Large intestine (tissue), 1 donor: ENCODE results near the gene ECPAS. TPM values are rescaled to one million over a fixed set of nuclear protein-coding genes. Genes with fewer than 3 reads are reported as not detected.

Source experiments
- polyA plus RNA-seq: library from polyadenylated mRNA; unstranded; fragments of 120-200 nt; gene quantifications from one replicate; pipeline ENCODE4 v1.2.1, GENCODE V29; 2013

ECPAS gene
- polyA plus RNA-seq, 1 donor = 70.6 TPM

Other genes starting within 250 kb of the ECPAS start
- not detected for gene OR2K2, start 154.2 kb downstream of the ECPAS start, polyA plus RNA-seq
- 0.99 TPM for gene ZNF483, start 40.8 kb upstream of the ECPAS start, polyA plus RNA-seq
- gene PTGR1, start 115.3 kb upstream of the ECPAS start, polyA plus RNA-seq = 88.5 TPM
- gene DNAJC25, start 147.0 kb upstream of the ECPAS start, polyA plus RNA-seq = 12.3 TPM
- gene GNG10, start 177.2 kb upstream of the ECPAS start, polyA plus RNA-seq = 51.5 TPM